Colon (tissue), 2 donors: ENCODE measurements around the gene METTL5.
A peak's percentile ranks its signal among the peaks of the same experiment; 100 is the strongest.
"Not testable (repeated sequence)": the region's sequence is repeated elsewhere in the genome, so short reads cannot be mapped to it uniquely, and the experiment has no call there.

Experiments used
- FAIRE-seq: peaks from 2 replicates; lab custom pipeline; 2012; peaks lifted over from hg19 to GRCh38; lab: Jason Lieb, UNC
- donor health status: control.
- donor health status: control.

METTL5 gene

DNA sequence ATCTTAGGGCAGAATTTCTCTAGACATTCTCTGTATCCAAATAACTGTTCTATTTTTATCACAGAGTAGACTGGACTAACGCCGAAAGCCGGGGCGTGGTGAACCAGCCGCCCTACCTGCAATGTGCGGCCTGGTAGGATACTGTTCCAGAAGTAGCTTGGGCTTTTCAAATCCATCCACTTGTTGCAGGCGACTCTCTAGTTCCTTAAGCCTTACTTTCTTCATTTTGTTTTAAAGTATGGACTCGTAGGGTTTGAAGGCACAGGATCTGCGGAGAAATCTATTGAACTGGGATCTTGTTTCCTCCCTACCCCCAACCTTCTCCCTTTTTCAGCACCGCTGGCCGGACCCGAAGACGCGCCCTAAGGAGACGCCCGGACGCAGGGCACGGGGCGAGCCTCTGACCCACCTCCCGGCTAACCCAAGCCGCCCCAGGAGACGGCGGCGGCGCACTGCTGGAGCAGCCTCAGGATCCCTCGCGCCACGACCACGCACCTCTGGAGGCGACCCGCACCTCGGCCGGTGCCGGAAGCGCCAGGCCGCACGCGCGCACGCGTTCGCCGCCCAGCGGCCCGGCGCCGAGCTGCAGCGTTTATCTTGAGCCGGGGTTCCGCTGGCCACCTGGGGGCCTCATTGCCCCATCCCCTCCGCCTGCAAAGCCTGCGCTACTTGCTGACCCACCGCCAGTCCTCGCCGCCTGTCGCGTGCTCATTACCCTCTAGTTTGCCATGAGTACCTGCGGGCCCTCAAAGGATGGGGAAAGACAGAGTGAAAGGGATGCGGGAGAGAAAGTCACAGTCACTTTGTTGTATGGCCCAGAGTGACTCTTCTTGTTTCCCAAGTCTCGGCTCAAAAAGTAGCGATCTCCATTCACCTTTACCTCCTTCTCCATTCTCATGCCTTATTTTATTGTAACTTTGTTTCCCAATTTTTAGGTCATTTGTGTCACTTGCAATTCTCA lies at the start of gene METTL5:
TSS of gene METTL5 (minus strand) at position 533 of the 961 bp plus-strand sequence. CDS start at position 225, 308 bp downstream.
- no peak for FAIRE-seq

DNA sequence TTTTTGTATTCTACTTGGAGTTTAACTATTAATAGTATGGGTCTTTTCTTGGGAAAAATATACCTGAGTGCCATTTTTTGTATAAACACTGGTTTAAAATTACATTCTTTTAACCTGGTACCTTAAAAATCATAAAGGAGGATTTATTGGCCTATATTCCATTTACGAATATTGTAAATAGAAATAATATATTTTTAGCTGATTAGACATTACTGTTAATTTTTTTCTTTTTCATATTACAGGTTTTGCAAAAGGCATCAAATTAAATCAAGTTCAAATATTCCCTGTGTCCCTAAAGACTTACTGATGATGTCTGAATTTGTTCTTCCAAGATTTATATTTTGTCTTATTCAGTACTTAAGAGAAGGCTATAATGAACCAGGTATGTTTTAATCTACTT lies 47.3 kb upstream of the METTL5 start:
- FAIRE-seq: peak; percentile 64

DNA sequence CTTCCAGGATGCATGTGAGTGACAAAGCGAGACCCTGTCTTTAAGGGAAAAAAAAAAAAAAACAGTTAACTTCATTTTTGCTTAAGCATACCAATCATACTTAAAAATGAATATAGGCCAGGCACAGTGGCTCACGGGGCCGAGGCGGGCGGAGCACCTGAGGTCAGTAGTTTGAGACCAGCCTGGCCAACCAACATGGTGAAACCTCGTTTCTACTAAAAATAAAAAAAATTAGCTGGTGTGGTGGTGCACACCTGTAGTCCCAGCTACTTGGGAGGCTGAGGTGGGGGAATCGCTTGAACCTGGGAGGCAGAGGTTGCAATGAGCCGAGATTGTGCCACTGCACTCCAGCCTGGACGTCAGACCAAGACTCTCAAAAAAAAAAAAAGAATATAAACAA lies 46.7 kb upstream of the METTL5 start:
- FAIRE-seq: not testable (repeated sequence)

DNA sequence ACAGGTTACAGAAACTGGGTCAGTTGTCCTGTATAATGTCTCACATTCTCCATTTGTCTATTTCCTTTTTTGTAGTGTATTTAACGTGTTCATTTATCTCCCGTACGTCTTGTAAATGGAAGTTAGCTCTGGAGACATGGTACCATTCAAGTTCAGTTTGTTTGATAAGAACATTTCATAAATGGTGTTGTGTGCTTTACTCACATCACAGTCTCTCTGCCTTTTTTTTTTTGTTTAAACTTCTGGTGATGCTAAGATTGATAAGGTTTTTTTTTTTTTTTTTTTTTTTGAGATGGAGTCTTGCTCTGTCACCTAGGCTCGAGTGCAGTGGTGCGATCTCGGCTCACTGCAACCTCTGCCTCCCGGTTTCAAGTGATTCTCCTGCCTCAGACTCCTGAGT lies 44.2 kb upstream of the METTL5 start:
- no peak for FAIRE-seq

DNA sequence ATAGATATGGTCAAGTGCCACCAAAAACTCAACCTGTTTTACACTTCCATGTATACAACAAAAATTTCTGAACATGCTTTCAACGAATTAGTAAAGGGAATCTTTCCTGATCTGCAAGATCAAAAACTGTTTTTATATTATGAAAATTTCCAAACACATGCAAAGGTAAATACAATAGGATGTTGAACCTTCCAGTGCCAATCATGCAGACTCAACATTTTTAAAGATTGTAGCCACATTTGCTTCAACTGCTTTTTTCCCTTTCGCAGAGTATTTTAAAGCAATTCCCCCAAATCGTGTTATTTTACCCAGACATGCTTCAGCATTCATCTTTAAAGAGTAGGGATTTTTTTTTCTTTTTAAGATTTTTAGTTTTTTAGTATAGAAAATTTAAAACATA lies 42.9 kb upstream of the METTL5 start:
- FAIRE-seq: no peak

DNA sequence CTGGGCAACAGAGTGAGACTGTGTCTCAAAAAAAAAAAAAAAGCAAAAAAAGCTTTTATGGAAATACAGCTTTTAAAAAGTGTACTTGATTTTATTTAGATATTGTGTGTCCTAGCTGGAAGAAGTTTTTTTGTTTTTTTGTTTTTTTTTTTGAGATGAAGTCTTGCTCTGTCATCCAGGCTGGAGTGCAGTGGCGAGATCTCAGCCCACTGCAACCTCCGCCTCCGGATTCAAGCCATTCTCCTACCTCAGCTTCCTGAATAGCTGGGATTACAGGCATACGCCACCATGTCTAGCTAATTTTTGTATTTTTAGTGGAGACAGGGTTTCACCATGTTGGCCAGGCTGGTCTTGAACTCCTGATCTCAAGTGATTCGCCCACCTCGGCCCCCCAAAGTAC lies 41.5 kb upstream of the METTL5 start:
- FAIRE-seq: not testable (repeated sequence)

DNA sequence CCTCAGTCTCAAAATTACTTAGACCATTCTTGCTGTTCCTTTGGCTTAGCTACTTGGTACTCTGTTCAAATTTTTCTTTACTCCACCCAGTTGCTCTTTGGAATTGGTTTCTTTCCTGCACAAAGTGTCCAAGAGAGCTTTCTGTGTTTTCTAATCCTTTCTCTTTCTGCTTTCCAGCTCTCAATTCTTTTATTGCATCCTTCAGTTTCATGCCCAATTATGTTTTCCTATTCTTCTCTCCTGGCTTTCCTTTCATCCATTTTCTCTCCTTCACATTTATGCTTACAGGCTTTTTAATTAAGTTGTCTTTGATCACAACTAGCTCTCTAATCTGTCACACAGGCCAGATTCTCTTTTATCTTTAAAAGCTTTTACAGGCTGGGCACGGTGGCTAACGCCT lies 40.8 kb upstream of the METTL5 start:
- FAIRE-seq: no peak

DNA sequence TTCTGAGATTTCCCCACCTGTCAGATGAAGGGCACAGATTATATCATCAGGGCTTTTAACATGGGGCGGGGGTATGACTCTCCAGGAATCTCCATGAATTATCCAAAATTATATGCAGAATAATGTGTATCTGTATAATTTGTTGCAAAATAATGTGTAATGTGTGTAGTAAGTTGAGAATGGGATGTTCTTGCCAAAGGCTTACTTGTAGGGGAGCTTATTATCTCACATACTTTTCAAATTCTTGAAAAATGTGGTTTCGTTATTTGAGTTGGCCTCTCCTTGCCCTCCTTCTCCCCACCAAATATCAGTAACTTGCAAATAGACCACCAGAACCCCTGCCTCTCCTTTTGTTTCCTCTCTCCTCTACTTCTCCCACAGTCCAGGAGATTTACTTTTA lies 38.1 kb upstream of the METTL5 start:
- no peak for FAIRE-seq

DNA sequence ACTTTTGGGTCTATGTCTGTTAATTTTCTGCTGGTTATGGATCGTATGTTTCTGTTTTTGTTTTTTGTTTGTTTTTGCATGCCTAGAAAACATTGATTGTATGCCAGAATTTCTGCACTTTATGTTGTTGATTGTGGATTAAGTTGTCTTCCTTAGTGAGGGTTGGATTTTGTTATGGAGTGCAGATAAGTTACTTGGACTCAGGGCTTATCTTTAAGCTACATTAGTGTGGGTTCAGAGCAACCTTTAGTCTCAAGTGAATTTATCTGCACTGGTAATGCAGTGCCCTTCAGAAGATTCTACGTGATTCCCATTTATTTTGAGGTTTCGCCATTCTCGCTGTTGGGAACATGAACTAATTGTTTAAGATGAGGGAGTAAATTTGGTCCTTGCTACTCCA lies 35.4 kb upstream of the METTL5 start:
- FAIRE-seq: no peak

DNA sequence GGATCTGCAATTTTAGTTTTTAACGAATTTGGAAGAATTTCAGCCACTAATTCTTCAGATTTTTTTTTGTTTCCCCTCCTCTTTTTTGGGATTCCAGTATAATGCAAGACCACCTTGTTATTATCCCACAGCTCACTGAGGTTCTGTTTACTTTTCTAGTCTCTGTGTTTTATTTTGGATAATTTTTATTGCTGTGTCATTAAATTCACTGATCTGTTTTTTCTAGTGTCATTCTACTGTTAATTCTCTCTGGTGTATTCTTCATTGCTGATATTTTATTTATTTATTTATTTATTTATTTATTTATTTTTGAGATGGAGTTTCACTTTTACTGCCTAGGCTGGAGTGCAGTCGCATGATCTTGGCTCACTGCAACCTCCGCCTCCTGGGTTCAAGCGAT lies 34.7 kb upstream of the METTL5 start:
- no peak for FAIRE-seq

DNA sequence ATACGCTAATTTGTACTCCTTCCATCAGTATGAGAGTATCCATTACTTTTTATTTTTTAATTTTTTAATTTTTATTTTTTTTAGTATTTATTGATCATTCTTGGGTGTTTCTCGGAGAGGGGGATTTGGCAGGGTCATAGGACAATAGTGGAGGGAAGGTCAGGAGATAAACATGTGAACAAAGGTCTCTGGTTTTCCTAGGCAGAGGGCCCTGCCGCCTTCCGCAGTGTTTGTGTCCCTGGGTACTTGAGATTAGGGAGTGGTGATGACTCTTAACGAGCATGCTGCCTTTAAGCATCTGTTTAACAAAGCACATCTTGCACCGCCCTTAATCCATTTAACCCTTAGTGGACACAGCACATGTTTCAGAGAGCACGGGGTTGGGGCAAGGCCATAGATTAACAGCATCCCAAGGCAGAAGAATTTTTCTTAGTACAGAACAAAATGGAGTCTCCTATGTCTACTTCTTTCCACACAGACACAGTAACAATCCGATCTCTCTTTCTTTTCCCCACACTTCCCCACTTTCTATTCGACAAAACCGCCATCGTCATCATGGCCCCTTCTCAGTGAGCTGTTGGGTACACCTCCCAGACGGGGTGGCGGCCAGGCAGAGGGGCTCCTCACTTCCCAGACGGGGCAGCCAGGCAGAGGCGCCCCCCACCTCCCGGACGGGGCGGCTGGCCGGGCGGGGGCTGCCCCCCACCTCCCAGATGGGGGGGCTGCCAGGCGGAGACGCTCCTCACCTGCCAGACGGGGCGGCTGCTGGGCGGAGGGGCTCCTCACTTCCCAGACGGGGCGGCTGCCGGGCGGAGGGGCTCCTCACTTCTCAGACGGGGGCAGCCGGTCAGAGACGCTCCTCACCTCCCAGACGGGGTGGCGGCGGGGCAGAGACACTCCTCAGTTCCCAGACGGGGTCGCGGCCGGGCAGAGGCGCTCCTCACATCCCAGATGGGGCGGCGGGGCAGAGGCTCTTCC lies 30.9 kb upstream of the METTL5 start:
- FAIRE-seq: not testable (repeated sequence)

DNA sequence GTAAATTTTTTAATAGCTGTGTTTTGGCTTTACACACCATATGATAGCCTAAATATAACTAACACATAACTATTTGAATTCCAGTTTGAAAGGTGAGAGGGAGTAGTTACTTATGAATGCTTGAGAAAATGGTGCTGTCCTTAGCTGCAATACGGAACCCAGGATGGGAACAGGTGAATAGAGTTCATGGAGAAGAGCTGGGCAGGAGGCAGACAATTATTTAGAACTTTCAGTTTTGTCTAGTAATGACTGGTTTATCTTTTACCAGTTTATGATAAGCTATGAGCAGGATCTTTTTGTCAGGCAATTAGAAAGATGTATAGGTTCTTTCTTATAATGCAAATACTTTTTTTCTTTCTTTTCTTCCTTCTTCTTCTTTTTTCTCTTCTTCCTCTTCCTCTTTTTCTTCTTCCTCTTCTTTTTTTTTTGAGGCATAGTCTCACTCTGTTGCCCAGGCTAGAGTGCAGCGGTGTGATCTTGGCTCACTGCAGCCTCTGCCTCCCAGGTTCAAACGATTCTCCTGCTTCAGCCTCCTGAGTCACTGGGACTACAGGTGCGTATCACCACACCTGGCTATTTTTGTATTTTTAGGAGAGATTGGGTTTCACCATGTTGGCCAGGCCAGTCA lies 28.4 kb upstream of the METTL5 start:
- no peak for FAIRE-seq

DNA sequence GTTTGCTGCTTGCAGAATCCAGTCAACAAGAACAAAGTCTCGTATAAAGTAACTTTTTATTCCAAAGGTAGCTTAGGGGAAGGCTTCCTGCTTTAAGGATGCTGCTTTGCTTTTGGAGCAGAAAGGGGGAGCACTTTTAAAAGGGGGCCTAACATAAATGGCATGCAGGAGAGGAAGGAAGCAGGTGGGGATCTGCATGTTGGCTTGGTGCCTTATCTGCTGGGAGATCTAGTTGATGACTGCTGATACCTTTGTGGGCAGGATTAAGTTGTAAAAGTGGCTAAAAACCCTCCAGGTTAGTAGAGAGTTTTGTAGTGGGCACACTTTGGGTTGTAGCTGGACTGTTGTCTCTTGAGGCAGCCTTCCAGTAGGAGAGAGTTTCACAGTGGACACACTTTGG lies 25.0 kb upstream of the METTL5 start:
- FAIRE-seq: no peak

DNA sequence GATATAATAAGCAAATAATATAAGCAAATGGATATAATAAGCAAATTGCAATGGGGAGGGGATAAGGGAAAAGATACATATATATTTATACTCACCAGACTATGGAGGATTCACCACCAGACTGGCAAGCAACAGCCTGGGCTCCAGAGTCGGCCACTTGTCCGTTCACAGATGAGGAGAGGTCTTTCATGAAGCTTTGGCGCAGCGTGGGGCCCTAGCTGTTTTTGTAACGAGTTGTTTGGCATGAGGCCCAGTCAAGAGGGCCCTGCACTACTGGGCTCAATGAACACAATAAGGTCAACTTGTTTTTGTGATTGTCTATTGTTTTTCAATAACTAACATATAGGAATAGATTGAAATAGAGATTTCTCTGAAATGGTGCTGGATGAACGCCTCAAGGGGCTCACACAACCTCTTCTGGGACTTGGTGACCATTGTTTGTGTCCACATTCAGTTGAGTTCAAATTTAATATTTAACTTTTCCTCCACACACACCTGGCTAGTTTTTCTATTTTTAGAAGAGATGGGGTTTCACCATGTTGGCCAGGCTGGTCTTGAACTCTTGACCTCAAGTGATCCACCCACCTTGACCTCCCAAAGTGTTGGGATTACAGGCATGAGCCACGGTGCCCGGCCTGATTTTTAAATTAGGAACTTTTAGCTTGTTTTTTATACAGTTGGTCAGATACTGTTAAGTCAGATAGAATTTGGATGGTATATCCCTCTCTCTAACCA lies 24.4 kb upstream of the METTL5 start:
- FAIRE-seq: not testable (repeated sequence)

DNA sequence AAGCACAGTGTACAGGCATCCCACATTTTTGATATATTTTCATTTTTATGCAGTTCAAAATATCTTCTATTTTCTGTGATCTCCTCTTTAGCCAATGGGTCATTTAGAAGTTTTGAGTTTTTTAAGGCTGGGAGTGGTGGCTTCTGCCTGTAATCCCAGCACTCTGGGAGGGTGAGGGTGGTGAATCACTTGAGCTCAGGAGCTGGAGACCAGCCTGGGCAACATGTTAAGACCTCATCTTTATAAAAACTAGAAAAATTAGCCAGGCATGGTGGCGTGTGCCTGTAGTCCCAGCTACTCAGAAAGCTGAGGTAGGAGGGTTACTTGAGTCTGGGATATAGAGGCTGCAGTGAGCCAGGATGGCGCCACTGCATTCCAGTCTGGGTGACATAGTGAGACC lies 20.3 kb upstream of the METTL5 start:
- no peak for FAIRE-seq

DNA sequence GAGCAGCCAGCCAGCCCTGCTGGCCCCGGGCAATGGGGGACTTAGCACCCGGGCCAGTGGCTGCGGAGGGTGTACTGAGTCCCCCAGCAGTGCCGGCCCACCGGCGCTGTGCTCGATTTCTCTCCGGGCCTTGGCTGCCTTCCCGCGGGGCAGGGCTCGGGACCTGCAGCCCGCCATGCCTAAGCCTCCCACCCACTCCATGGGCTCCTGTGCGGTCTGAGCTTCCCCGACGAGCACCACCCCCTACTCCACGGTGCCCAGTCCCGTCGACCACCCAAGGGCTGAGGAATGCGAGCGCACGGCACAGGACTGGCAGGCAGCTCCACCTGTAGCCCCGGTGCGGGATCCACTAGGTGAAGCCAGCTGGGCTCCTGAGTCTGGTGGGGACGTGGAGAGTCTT lies 16.9 kb upstream of the METTL5 start:
- FAIRE-seq: not testable (repeated sequence)

DNA sequence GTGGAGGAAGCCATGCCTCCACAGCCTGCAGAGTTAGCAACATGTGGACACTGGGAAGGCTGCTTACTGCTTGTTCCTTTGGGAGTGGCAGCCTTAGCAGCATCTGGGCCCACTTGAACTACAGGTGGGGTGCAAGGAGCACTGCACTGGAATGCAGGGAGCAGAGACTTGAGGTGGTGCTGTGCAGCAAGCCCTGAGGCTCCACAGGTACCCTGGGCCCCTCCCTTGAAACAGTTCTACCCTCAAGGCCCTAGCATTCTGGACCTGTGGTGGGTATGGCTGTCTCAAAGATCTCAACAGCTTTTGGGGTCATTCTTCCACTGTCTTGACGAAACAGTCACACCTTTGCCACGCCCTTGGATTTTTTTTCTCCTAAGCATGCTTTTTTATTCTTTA lies 16.0 kb upstream of the METTL5 start:
- FAIRE-seq: no peak

DNA sequence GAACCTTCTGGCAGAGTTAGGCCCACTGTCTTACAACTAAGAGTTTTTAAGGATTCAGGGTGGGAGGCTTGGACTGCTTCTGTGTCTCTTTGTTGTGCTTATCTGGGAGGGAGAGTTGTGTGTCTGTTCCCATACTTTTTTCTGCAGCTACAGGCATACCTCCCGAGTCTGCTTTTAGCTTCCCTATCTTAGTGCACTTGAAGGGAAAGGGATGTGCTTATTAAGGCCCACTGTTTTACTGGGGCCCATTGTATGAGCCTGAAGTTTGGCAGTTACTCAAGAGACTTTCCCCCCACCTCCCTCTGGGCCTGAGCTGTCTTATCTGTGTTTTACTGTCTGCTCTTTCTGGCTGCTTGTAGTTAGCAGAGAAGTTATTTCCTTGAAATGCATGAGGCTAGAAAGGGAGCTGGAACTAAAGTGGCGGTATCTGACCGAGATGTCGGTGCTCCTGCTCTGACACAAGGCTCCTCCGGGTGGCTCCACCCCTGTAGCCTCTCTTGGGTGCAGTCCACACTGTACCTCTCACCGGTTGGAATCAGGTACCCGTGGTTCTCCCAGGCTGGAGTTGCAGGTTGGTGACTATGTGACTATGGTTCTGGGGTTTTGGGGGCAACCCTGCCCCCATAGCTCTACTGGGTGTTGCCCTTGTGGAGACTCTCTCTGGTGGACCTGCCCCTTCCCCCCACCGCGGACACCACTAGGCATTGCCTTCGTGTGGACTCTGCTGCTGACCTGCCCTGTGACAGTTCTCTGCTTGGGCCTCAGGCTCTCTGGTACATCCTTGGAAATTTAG lies 15.4 kb upstream of the METTL5 start:
- FAIRE-seq: no peak

DNA sequence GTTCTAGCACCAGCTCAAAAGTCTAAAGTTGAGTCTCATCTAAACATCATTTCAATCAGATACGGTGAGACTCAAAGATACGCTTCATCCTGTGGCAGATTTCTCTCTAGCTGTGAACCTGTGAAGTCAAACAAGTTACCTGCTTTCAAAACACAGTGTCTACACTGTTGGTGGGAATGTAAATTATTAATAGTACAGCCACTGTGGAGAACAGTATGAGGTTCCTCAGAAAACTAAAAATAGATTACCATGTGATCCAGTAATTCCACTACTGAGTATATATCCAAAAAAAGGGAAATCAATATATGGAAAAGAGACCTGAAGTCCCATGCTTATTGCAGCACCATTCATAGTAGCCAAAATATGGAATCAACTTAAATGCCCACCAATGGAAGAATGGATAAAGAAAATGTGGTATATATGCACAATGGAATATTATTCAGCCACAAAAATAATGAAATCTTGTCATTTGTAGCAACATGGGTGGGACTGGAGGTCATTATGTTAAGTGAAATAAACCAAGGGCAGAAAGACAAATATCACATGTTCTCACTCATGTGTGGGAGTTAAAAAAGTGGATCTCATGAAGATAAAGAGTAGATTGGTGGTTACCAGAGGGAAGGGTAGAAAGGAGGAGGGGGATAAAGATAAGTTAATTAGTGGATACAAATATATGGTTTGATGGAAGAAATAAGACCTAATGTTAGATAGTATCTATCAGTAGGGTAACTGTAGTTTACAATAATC lies 14.2 kb upstream of the METTL5 start:
- FAIRE-seq: no peak

DNA sequence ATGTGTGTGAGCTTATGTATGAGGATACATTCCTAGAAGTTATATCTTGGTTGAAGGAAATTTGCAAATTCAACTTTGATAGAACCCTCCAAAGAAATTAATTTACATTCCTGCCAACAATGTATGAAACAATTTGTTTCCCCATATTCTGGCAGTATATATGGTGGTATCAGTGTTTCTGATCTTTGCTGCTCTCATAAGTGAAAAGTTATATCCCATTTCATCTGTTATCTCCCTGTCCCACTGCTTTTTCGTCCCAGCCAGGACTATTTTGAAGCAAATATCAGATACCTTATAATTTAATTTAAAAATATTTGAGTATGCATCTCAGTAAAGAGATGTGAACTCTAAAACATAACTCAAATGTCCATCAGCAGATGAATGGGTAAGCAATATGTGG lies 9.7 kb upstream of the METTL5 start:
- no peak for FAIRE-seq
